ENCODE results near the gene AZGP1. TPM values are rescaled to one million over a fixed set of nuclear protein-coding genes. Genes with fewer than 3 reads are reported as not detected.
"Not testable (repeated sequence)": the region's sequence is repeated elsewhere in the genome, so short reads cannot be mapped to it uniquely, and the experiment has no call there.

Gene AZGP1
- total RNA-seq, 1 experiment from 2014 or later, result 0.62 TPM

DNA sequence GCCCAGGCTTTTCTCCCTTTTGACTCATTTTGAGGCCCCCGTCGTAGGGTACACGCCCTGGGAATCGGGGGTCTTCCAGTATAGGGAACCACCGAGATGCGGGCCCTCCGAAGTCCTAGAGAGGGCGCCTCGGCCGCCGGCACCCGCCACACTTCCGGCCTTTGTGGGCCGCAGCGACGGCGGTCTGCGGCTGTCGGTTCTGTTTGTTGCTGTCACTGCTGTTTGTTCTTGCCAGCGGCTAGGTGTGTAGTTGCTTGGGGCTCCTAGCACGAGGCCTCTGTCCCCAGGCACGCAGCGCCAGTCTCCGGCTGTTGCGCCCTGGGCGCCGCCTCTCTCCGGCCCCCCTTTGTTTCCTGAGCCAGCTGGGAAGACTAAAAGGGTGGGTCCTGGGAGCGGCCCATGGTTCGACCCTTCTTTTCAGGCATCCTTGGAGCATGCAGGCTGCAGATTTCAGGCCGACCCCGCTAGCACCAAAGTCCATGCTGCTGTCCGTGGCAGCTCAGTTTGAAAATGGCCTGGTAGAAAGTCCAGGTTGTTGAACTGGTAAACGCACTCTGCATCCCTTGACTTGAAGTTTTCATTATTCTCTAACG, 21.8 kb upstream of the AZGP1 start:
- DNase-seq (ENCODE audit: low read depth), result no peak

DNA sequence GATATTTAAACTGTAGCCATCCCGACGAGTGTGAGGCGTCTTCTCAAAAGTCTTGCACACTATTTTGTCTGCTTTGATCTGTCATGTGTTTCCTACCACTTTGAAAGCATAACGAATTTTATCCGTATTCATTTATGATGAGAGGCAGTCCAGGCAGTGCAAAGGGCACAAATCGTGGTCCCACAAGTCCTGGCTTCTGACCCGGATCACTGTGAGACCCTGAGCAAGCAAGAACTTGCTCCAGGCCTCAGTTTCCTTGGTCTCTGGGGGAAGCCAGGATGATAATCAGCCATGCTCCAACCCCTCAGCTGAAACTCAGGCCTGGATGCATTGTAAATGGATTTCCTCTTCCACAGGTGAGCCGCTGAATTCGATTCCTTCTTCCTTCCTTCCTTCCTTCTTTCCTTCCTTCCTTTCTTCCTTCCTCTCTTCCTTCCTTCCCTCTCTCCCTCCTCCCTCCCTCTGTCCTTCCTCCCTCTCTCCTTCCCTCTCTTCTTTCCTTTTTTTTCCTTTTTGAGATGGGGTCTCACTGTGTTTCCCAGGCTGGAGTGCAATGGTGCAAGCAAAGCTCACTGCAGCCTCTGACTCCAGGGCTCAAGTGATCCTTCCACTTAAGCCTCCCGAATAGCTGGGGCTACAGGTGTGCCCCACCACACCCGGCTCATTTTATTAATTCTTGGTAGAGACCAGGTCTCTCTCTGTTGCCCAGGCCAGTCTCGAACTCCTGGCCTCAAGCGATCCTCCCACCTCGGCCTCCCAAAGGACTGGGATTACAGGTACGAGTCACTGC, 21.1 kb upstream of the AZGP1 start:
- DNase-seq (ENCODE audit: low read depth), result no peak

DNA sequence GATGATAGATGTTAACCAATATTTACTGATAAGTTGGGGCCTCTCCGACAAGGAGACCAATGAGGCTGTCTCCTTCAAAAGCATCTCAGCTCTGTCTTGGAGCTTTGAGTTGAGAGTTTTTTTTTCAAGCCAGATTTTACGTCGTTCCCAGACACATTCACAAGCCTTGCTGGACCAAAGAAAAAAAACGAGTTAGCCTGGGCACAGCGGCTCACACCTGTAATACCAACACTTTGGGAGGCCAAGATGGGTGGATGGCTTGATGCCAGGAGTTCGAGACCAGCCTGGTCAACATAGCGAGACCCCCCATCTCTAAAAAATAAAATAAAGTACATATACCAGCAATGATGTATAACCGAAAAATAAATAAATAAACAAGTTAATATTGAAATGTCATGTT, 19.0 kb upstream of the AZGP1 start:
- DNase-seq (ENCODE audit: low read depth), result no peak

DNA sequence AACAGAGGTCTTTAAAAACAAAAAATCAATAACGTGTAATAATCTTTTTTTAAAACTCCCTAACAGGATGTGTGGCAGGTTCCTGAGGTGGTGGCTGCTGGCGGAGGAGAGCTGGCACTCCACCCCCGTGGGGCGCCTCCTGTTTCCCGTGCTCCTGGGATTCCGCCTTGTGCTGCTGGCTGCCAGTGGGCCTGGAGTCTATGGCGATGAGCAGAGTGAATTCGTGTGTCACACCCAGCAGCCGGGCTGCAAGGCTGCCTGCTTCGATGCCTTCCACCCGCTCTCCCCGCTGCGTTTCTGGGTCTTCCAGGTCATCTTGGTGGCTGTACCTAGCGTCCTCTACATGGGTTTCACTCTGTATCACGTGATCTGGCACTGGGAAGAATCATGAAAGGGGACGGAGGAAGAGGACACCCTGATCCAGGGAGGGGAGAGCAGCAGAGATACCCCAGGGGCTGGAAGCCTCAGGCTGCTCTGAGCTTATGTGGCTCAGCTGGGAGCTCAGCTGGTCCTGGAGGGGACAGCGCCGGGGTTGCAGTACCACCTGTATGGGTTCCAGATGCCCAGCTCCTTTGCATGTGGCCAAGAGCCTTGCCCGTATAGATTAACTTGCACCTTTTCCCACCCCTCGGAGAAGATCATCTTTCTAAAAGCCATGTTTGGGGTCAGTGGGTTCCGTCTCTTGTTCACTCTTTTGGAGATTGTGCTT, 16.7 kb upstream of the AZGP1 start:
- no peak for DNase-seq (ENCODE audit: low read depth)

DNA sequence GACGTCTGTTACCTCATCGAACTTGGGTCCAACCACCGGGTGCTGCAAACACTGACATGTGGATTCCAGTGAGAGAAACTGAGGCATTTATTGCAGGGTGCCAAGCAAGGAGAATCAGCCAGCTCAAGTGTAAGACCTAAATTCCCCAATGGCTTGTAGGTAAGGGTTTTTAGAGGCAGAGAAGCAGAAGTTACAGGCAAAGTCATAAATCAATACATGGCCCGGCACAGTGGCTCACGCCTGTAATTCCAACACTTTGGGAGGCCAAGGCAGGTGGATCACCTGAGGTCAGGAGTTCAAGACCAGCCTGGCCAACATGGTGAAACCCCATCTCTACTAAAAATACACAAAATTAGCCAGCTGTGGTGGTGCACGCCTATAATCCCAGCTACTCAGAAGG, 15.7 kb upstream of the AZGP1 start:
- DNase-seq (ENCODE audit: low read depth), result not testable (repeated sequence)

DNA sequence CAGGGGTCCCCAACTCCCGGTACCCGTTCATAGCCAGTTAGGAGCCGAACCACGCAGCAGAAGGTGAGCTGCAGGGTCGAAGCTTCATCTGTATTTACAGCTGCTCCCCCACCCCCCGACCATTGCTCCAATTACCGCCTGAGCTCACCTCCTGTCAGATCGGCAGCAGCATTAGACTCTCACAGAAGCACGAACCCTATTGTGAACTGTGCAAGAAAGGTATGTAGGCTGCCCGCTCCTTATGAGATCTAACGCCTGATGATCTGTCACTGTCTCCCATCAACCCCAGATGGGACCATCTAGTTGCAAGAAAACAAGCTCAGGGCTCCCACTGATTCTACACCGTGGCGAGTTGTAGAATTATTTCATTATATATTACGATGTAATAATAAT, 14.6 kb upstream of the AZGP1 start:
- DNase-seq (ENCODE audit: low read depth), result no peak

DNA sequence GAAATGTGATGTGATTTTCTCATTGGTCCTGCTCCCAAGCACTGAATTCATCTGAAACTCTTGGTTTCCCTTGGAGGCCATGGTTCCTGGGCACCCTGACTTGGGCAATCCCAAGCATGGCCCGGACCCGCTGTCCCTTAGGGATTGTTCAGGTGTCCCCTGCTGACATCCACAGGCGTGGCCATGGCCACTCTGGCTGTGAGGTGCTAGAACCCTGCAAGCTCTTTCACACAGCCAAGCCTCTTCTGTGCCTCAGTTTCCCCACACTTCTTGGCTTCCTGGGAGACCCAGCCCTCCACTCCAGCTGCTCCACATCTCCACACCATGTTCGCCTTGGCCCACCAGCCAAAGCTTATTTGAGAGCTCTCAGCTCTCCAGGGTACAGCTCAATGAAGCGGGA, 12.0 kb upstream of the AZGP1 start:
- DNase-seq (ENCODE audit: low read depth), result no peak

DNA sequence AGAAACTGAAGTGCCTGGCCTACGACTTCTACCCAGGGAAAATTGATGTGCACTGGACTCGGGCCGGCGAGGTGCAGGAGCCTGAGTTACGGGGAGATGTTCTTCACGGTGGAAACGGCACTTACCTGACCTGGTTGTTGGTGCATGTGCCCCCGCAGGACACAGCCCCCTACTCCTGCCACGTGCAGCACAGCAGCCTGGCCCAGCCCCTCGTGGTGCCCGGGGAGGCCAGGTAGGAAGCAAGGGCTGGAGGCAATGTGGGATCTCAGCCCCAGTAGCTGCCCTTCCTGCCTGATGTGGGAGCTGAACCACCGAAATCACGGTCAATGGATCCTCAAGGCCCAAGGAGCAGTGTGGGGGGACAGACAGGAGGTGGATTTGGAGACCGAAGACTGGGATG, 11.5 kb upstream of the AZGP1 start:
- not testable (repeated sequence) for DNase-seq (ENCODE audit: low read depth)

DNA sequence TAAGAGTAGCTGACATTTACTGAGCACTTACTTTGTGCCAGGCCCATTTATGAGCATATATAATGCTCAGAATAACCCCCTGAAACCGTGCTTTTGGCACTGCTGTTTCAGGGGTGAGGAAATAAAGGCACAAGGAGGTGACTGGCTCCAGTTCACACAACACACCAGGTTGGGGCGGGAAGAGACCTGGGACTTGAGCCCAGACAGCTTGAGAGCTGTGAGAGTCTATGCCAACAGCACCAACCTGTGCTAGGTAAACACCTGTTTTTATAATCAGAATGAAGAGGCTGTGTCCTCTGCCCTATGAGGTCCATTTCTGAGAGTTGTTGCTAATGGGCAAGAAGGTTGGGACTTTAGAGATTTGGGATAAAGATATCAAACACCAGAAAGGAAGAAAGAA, 8.8 kb upstream of the AZGP1 start:
- no peak for DNase-seq (ENCODE audit: low read depth)

DNA sequence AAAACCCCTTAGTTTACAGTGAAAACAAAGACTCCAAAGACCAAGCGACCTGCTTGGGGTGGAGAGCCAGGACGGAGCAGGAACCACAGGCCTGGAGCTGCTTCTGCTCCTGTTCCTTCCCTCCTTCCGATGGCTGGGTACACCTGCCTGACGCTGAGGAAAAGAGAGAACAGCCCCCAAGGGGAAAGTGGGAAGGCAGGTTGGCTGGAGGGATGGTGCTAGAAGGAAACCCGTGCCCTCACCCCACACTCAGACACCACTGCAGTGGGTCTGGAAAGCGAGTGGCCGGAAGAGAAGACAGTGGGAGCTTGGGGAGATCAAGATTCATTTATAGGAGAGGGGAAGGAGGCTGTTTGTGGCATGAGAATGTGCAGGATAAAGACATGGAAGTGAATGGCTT, 5.2 kb upstream of the AZGP1 start:
- not testable (repeated sequence) for DNase-seq (ENCODE audit: low read depth)

DNA sequence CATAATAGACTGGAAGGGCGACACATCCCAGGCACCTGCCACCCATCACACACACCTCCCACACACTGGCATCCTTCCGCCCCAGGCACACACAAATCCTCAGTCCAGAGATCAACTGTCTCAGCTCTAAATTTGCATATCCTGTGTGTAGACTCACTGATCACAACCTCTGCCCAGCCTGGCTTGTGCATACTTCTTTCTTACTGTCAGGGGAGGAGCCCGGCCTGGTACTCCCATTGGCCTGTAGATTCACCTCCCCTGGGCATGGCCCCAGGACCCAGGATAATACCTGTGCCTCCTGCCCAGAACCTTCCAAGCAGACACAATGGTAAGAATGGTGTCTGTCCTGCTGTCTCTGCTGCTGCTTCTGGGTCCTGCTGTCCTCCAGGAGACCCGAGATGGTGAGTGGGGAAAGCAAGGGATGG, 4.6 kb upstream of the AZGP1 start:
- DNase-seq (ENCODE audit: low read depth), result not testable (repeated sequence)

DNA sequence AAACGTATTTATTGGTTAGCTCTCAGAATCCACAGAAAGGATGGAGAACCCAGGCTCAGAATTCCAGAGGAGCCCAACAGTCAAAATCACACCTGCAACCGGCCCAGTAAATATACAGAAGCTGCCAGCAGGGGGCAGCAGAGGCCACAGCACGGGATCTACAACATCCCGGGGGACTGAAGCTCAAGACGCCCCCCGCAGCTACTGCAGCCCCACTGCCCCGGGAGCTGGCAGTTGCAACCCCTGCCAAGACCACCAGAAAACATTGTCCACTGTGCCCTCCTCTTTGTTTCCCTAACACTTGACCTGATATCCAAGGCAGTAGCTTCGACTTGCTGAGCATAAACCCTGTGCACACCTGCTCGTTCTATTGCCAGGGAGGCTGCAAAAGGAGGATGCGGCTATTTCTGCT, 4.0 kb upstream of the AZGP1 start:
- DNase-seq (ENCODE audit: low read depth), result not testable (repeated sequence)

DNA sequence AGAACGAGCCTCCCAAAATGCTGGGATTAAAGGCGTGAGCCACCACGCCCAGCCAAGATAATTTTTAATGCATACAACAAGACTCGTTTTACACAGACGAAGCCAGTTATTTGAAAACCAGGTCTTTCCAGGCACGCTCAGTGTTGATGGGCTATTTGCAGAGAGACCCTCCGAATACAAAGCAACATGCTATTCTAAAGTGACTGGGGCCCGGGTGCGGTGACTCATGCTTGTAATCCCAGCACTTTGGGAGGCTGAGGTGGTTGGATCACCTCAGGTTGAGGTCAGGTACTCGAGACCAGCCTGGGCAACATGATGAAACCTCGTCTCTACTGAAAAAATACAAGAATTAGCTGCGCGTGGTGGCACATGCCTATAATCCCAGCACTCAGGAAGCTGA, 795 bp upstream of the AZGP1 start:
- DNase-seq (ENCODE audit: low read depth), result no peak

DNA sequence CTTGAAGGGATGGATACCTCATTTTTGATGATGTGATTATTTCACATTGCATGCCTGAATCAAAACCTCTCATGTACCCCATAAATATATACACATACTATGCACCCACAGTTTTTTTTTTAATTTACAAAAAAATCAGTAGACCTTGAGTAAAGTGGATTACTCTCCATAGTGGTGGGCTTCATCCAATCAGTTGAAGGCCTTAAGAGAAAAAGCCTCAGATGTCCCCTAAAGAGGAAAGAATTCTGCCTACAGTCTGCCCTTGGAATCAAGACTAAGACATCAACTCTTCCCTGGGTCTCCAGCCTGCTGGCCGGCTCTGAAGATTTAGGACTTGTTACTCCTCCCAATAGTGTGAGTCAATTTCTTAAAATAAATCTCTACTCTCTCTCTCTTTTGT, 1.1 kb downstream of the AZGP1 start:
- no peak for DNase-seq (ENCODE audit: low read depth)

DNA sequence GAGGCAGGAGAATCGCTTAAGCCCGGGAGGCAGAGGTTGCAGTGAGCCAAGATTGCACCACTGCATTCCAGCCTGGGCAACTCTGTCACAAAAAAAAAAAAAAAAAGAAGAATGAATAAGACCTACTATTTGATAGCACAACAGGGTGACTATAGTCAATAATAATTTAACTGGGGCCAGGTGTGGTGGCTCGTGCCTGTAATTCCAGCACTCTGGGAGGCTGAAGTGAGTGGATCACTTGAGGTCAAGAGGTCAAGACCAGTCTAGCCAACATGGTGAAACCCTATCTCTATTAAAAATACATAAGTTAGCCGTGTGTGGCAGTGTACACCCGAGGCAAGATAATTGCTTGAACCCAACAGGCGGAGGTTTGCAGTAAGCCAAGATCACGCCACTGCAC, 2.0 kb downstream of the AZGP1 start:
- not testable (repeated sequence) for DNase-seq (ENCODE audit: low read depth)

DNA sequence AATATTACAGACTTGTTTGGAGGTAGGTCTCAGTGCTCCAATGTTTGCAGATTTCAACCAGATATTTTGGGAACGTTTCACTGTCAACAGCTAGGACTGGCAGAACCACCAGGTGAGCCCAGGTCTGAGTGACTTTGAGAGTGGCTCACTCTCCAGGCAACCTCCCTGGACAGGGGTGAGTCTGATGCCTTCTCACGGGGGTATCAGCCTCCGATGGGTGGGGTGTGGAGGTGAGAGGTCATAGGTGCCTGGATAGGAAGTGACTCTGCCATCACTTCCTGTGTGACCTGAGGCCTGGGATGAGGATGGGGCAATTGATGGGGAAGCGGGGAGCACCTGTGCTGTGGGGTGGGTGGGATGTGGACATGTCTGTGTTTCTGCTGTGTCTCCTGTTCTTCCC, 4.6 kb downstream of the AZGP1 start:
- DNase-seq (ENCODE audit: low read depth), result no peak

DNA sequence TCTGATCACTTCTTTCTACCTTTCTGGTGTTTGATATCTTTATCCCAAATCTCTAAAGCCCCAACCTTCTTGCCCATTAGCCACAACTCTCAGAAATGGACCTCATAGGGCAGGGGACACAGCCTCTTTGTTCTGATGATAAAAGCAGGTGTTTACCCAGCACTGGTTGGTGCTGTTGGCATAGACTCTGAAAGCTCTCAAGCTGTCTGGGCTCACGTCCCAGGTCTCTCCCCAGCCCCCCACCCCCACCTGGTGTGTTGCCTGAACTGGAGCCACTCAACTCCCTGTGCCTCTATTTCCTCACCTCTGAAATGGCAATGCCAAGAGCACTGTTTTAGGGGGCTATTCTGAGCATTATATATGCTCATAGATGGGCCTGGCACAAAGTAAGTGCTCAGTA, 6.0 kb downstream of the AZGP1 start:
- DNase-seq (ENCODE audit: low read depth), result not testable (repeated sequence)

DNA sequence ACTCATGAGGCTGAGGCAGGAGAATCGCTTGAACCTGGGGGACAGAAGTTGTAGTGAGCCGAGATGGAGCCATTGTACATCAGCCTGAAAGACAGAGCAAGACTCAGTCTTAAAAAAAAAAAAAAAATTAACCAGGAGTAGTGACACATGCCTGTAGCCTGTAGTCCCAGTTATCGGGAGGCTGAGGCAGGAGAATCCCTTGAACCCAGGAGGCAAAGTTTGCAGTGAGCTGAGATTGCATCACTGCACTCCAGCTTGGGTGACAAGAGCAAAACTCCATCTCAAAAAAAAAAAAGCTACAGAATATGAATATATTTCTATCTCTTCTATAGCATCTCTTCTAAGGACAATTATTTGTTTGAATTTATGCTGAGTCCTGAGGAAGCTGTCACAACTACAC, 6.5 kb downstream of the AZGP1 start:
- no peak for DNase-seq (ENCODE audit: low read depth)

DNA sequence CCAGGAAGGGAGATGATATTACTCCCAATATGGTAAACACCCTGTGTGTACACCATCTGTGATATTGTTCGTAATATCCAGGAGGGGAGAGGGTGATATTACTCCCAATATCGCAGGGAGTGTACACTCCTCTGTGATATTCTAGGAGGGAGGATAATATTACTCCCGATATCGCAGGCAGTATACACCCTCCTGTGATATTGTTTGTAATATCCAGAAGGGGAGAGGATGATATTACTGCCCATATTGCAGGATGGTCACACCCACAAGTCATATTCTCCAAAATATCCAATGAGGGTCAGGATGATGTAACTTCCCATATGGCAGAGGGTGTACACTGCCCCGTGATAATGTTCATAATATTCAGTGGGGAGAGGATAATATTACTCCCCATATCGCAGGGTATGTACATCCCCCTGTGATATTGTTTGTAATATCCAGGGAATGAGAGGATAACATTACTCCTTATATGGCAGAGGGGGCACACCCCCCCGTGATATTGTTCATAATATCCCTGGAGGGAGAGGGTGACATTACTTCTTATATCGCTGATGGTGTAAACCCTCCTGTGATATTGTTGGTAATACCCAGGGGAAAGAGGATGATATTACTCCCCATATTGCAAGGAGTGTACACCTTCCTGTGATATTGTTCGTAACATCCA, 17.1 kb downstream of the AZGP1 start:
- no peak for DNase-seq (ENCODE audit: low read depth)

DNA sequence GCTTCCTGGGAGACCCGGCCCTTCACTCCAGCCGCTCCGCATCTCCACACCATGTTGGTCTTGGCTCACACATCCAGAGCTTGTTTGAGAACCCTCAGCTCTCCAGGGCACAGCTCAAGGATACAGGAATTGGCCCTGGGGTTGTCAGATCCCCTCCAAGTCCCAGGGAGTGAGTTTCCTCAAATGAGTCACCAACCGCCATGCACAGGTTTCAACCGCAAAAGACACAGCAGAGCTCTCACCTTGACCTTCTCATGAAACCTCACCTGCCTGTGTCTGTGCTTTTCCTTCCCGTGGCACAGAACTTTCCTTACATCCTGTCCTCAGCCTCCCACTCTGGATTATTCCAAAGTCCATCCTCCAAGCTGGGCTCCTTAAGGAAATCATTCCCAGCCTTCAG, 20.6 kb downstream of the AZGP1 start:
- DNase-seq (ENCODE audit: low read depth), result peak; percentile 29

DNA sequence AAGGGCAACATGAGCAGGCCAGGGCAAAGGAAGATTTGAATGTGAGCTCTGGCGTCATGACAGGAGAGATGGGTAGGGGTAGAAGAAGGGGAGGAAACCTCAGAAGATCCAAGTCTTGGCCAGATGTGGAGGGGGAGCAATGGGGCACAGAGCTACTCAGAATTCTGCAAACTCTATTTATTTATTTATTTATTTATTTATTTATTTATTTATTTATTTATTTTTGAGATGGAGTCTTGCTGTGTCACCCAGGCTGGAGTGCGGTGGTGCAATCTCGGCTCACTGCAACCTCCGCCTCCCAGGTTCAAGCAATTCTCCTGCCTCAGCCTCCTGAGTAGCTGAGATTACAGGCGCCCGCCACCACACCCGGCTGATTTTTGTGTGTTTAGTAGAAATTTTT, 21.2 kb downstream of the AZGP1 start:
- not testable (repeated sequence) for DNase-seq (ENCODE audit: low read depth)

DNA sequence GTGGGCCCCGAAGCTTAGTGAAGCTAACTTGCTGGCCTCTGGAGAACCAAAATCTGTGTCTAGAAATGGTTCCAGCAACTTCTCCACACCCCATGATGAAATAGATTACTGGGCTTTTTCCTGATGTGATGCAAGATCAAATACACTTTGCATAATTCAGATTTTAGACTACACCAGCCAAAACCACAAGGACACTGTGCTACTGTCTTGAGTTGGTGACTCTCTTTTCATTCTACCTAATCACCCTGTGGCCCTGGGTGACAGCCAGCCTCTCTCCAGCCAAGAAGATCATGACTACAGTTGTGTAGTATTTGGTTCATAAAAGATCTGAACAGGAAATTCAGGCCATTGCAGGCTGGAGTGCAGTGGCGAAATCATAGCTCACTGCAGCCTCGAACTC, 22.2 kb downstream of the AZGP1 start:
- DNase-seq (ENCODE audit: low read depth), result peak; percentile 15

Data from M059J (cell line).